MCF 10A (cell line): ENCODE measurements around the gene LEMD3. TPM values are rescaled to one million over a fixed set of nuclear protein-coding genes. Genes with fewer than 3 reads are reported as not detected.

Source experiments
- Bru-seq: library from RNA; stranded (reverse); fragments of 400-500 nt; gene quantifications from one replicate; lab custom pipeline; 2021; lab: Mats Ljungman, UMichigan
- BruChase-seq, 2 experiments: library from RNA; stranded (reverse); fragments of 400-500 nt; gene quantifications; one replicate each; lab custom pipeline; 2021; lab: Mats Ljungman, UMichigan
- BruUV-seq: library from RNA; stranded (reverse); fragments of 400-500 nt; replicated peaks from 2 replicates; lab custom pipeline; 2021; lab: Mats Ljungman, UMichigan
- CTCF ChIA-PET: fragments of 300-600 bp; sonication (Branson Sonifier 250); formaldehyde crosslinking; extraction: SDS; loops from one replicate; lab custom pipeline; 2021; ENCODE audit warnings: antibody characterized with exemption, inconsistent platforms; lab: Yijun Ruan, JAX
- POLR2A ChIA-PET: fragments of 300-600, 350-650 bp; sonication (Branson Sonifier 250); formaldehyde crosslinking; extraction: SDS; loops from one replicate; lab custom pipeline; 2020; ENCODE audit warnings: antibody characterized with exemption, inconsistent platforms; lab: Yijun Ruan, JAX
- DNase-seq: peaks from one replicate; pipeline ENCODE4 v3.0.0-alpha.2; 2018; ENCODE audit not compliant: unreplicated experiment
- H3K27ac Mint-ChIP-seq: one replicate; pipeline ENCODE4 v1.8.0; 2022; ENCODE audit warnings: mild to moderate bottlenecking, low read depth, mixed read lengths; ENCODE audit not compliant: unreplicated experiment
- H3K27me3 Mint-ChIP-seq: one replicate; pipeline ENCODE4 v1.8.0; 2022; ENCODE audit warnings: mixed read lengths; ENCODE audit not compliant: insufficient read depth, unreplicated experiment
- H3K36me3 Mint-ChIP-seq: one replicate; pipeline ENCODE4 v1.8.0; 2022; ENCODE audit warnings: mild to moderate bottlenecking, moderate library complexity, mixed read lengths; ENCODE audit not compliant: insufficient read depth, unreplicated experiment
- H3K4me1 Mint-ChIP-seq: one replicate; pipeline ENCODE4 v1.8.0; 2022; ENCODE audit warnings: mixed read lengths; ENCODE audit not compliant: insufficient read depth, unreplicated experiment
- H3K4me3 Mint-ChIP-seq: one replicate; pipeline ENCODE4 v1.8.0; 2022; ENCODE audit warnings: mild to moderate bottlenecking, moderate library complexity, mixed read lengths; ENCODE audit not compliant: unreplicated experiment
- H3K9me3 Mint-ChIP-seq: one replicate; pipeline ENCODE4 v1.8.0; 2022; ENCODE audit warnings: mixed read lengths; ENCODE audit not compliant: unreplicated experiment
- intact Hi-C: fragments of 100-400 bp; cut with micrococcal nuclease; formaldehyde crosslinking; loops from 2 replicates; pipeline ENCODE4 v1.14.1; 2022
- long read RNA-seq: library from polyadenylated mRNA; stranded (forward); transcript quantifications from one replicate; pipeline ENCODE4 v2.0.0, GENCODE V29; 2022
- total RNA-seq: library from RNA; stranded (reverse); gene quantifications from 2 replicates; pipeline ENCODE4 v1.2.3, GENCODE V29; 2022
- TF ChIP-seq, protein P1 (sequence below): fragments of 200-600 bp; IDR thresholded peaks from one replicate; pipeline ENCODE4 v1.8.0; 2022; ENCODE audit warnings: antibody characterized with exemption, mild to moderate bottlenecking; ENCODE audit not compliant: unreplicated experiment

The LEMD3 gene
- 21.8 and 27.7 TPM in 2 replicates for total RNA-seq
- Bru-seq, nascent RNA, result percentile 89 among the genes with signal in this experiment
- BruChase-seq, experiment 1, labeled RNA remaining after a 6-hour chase, result percentile 72 among the genes with signal in this experiment
- percentile 87 among the genes with signal in this experiment for BruChase-seq, experiment 2, labeled RNA remaining after a 2-hour chase
- long read RNA-seq, full-length matches to known transcripts, result 31 of 37 reads
- long read RNA-seq, partial matches to known transcripts, result 3 of 37 reads
- long read RNA-seq, other reads (novel, unspliced or antisense), result 3 of 37 reads

- Mint-ChIP-seq H3K4me1 (peaks cover 11% of the 10 kb centered on the region), H3K9me3 (no peaks in the 10 kb centered on the region), H3K36me3 (no peaks in the 10 kb centered on the region), H3K27me3 (no peaks in the 10 kb centered on the region), H3K27ac (peak within 1 kb of the TSS; percentile 98), H3K4me3 (peak within 1 kb of the TSS; percentile 100)
- POLR2A ChIA-PET, result interaction anchor here (0.6 to 4.5 kb wide), 34 partner anchors 9 to 999 kb away, joined by 3 to 58 read pairs (median 4); partner anchors contain the start of gene GNS
- peak; percentile 96 for DNase-seq
- no TSS peak for BruUV-seq
- intact Hi-C loops, result loop anchor here (2.0 to 5.0 kb wide), 2 partner anchors 63 to 108 kb away; partner anchors contain the start of gene MSRB3
- TF ChIP-seq, protein P1, sequence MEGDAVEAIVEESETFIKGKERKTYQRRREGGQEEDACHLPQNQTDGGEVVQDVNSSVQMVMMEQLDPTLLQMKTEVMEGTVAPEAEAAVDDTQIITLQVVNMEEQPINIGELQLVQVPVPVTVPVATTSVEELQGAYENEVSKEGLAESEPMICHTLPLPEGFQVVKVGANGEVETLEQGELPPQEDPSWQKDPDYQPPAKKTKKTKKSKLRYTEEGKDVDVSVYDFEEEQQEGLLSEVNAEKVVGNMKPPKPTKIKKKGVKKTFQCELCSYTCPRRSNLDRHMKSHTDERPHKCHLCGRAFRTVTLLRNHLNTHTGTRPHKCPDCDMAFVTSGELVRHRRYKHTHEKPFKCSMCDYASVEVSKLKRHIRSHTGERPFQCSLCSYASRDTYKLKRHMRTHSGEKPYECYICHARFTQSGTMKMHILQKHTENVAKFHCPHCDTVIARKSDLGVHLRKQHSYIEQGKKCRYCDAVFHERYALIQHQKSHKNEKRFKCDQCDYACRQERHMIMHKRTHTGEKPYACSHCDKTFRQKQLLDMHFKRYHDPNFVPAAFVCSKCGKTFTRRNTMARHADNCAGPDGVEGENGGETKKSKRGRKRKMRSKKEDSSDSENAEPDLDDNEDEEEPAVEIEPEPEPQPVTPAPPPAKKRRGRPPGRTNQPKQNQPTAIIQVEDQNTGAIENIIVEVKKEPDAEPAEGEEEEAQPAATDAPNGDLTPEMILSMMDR, result no peak
- CTCF ChIA-PET, result interaction anchor here (0.6 to 4.9 kb wide), 11 partner anchors 10 to 385 kb away, joined by 3 to 35 read pairs (median 3); no protein-coding TSS in a partner anchor
These were observed at the start of gene LEMD3 for GRCh38 chr12:65169320-65170208. Gene LEMD3 (plus strand): TSS chr12:65169583. CDS start chr12:65169597, 14 bp downstream.

GRCh38 chr12:65121049-65121955, 48.1 kb upstream of the LEMD3 start, which contains the start of gene WIF1:
Gene WIF1 (minus strand): TSS chr12:65121305. CDS start chr12:65121191, 114 bp downstream.
- no peaks in the 10 kb centered on the region for H3K36me3 Mint-ChIP-seq
- H3K27ac Mint-ChIP-seq, result no peak within 1 kb of the TSS
- no TSS peak for BruUV-seq
- peaks cover 68% of the 10 kb centered on the region for H3K27me3 Mint-ChIP-seq
- H3K4me3 Mint-ChIP-seq, result no peak within 1 kb of the TSS
- ChIA-PET CTCF (interaction anchor here (0.7 to 6.9 kb wide), 6 partner anchors 13 to 315 kb away, joined by 3 to 86 read pairs (median 4); no protein-coding TSS in a partner anchor), POLR2A (no interaction called here)
- intact Hi-C loops, result loop anchor here (5.0 kb wide), 1 partner anchor 111 kb away; no protein-coding TSS in a partner anchor
- H3K9me3 Mint-ChIP-seq, result no peaks in the 10 kb centered on the region
- no peak for DNase-seq
- no peaks in the 10 kb centered on the region for H3K4me1 Mint-ChIP-seq
- TF ChIP-seq, protein P1, result peak; percentile 43

- Mint-ChIP-seq H3K27ac (no peak overlapping the region), H3K27me3 (peaks cover 61% of the 10 kb centered on the region), H3K4me3 (no peak overlapping the region), H3K36me3 (no peaks in the 10 kb centered on the region), H3K4me1 (no peaks in the 10 kb centered on the region), H3K9me3 (no peaks in the 10 kb centered on the region)
- CTCF ChIA-PET, result interaction anchor here (0.7 to 6.9 kb wide), 7 partner anchors 12 to 316 kb away, joined by 3 to 86 read pairs (median 3); no protein-coding TSS in a partner anchor
- DNase-seq, result no peak
- BruUV-seq, result no TSS peak
- POLR2A ChIA-PET, result no interaction called here
- intact Hi-C loops, result loop anchor here (5.0 kb wide), 1 partner anchor 110 kb away; no protein-coding TSS in a partner anchor
- TF ChIP-seq, protein P1, result no peak
These were observed 47.4 kb upstream of the LEMD3 start for GRCh38 chr12:65121956-65122469.
